ENCODE results near the gene SLC66A2. TPM values are rescaled to one million over a fixed set of nuclear protein-coding genes. Genes with fewer than 3 reads are reported as not detected.

SLC66A2 gene
- total RNA-seq, 2 donors from 2014 or later = 39.1 to 51.2 TPM

DNA sequence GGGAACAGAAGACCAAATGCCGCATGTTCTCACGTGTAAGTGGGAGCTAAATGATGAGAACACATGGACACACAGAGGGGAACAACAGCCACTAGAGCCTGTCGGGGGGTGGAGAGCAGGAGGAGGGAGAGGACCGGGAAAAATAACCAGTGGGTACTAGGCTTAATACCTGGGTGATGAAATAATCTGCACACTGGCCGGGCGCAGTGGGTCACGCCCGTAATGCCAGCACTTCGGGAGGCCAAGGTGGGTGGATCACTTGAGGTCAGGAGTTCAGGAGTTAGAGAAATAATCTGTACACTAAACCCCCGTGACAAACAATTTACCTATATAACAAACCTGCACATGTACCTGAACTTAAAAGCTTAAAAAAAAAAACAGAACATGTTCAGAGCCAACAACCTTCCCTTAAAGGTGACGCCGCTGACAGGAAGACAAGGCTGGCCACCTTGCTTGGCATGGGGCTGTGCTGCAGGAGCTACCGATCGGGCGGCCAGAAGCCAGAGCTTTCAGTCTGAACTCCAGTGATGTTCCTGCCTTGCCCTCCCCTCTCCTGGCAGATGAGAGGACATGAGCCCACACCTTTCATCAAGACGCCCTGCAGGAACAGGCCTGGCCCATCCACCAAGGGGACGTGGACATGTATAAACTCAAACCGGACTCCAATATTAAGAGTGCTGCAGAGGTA lies 11.2 kb downstream of the SLC66A2 start:
- no peak for DNase-seq (ENCODE audit: low spot score)
- Histone ChIP-seq H3K27me3 (replicated peaks; ENCODE audit: insufficient read depth) (no peaks in the 10 kb centered on the region), H3K4me3 (no peak overlapping the region), H3K9me3 (no peaks in the 10 kb centered on the region), H3K27ac (no peak overlapping the region), H3K36me3 (peaks cover 16% of the 10 kb centered on the region), H3K4me1 (ENCODE audit: control insufficient read depth in 1 of 2, low read depth in 2 of 2) (peaks cover 0 to 3% of the 10 kb centered on the region in 2 donors)
- TF ChIP-seq, protein P1, sequence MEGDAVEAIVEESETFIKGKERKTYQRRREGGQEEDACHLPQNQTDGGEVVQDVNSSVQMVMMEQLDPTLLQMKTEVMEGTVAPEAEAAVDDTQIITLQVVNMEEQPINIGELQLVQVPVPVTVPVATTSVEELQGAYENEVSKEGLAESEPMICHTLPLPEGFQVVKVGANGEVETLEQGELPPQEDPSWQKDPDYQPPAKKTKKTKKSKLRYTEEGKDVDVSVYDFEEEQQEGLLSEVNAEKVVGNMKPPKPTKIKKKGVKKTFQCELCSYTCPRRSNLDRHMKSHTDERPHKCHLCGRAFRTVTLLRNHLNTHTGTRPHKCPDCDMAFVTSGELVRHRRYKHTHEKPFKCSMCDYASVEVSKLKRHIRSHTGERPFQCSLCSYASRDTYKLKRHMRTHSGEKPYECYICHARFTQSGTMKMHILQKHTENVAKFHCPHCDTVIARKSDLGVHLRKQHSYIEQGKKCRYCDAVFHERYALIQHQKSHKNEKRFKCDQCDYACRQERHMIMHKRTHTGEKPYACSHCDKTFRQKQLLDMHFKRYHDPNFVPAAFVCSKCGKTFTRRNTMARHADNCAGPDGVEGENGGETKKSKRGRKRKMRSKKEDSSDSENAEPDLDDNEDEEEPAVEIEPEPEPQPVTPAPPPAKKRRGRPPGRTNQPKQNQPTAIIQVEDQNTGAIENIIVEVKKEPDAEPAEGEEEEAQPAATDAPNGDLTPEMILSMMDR (IDR thresholded peaks at IDR 0.05) = no peak
- no peak for ATAC-seq (ENCODE audit: insufficient number of reproducible peaks, low FRiP score, low read depth)

DNA sequence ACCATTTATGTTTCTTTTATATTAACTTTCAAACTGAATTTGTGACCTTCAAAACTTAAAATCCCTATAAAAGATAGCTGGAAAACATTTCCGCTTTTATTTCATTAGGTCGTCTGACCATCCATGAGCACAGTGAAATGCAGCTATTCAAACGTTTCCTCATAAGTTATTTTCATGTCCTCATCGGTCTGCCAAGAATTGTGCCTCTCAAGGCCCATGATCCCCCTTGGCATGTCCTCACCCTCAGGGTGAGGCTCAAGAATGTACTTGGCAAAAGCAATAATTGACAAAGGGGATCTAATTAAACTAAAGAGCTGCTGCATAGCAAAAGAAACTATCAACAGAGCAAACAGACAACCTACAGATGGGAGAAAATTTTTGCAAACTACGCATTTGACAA lies 12.4 kb downstream of the SLC66A2 start:
- Histone ChIP-seq H3K4me1 (ENCODE audit: control insufficient read depth in 1 of 2, low read depth in 2 of 2) (no peaks in the 10 kb centered on the region), H3K36me3 (peaks cover 16% of the 10 kb centered on the region), H3K27me3 (replicated peaks; ENCODE audit: insufficient read depth) (no peaks in the 10 kb centered on the region), H3K27ac (no peak overlapping the region), H3K9me3 (no peaks in the 10 kb centered on the region), H3K4me3 (no peak overlapping the region)
- TF ChIP-seq, protein P1 (IDR thresholded peaks at IDR 0.05) = no peak
- no peak for ATAC-seq (ENCODE audit: insufficient number of reproducible peaks, low FRiP score, low read depth)
- no peak for DNase-seq (ENCODE audit: low spot score)

DNA sequence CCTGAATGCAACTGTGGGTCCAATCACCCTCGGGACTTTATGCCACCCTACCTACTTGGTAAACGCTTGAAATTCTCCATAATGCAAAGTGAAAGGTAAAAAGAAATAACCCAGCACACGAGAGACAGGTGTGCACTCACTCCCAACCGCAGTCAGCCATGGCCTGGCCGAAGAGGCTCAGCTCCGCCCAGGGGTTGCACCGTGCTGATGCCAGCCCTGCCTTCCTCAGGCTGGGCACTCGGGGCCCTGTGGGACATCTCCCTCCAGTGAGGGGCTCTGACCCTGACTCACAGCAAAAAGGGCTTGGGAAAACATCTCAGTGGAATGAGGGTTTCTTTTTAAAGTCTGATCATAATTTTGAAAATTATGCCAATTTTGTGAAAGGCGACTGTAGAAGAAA lies 13.3 kb downstream of the SLC66A2 start:
- Histone ChIP-seq H3K27ac (no peak overlapping the region), H3K4me3 (no peak overlapping the region), H3K9me3 (peaks cover under 1% of the 10 kb centered on the region), H3K4me1 (ENCODE audit: control insufficient read depth in 1 of 2, low read depth in 2 of 2) (no peaks in the 10 kb centered on the region), H3K27me3 (replicated peaks; ENCODE audit: insufficient read depth) (no peaks in the 10 kb centered on the region), H3K36me3 (peaks cover 16% of the 10 kb centered on the region)
- ATAC-seq (ENCODE audit: insufficient number of reproducible peaks, low FRiP score, low read depth) (no peak), DNase-seq (ENCODE audit: low spot score) (no peak)
- TF ChIP-seq, protein P1 (IDR thresholded peaks at IDR 0.05) = no peak

DNA sequence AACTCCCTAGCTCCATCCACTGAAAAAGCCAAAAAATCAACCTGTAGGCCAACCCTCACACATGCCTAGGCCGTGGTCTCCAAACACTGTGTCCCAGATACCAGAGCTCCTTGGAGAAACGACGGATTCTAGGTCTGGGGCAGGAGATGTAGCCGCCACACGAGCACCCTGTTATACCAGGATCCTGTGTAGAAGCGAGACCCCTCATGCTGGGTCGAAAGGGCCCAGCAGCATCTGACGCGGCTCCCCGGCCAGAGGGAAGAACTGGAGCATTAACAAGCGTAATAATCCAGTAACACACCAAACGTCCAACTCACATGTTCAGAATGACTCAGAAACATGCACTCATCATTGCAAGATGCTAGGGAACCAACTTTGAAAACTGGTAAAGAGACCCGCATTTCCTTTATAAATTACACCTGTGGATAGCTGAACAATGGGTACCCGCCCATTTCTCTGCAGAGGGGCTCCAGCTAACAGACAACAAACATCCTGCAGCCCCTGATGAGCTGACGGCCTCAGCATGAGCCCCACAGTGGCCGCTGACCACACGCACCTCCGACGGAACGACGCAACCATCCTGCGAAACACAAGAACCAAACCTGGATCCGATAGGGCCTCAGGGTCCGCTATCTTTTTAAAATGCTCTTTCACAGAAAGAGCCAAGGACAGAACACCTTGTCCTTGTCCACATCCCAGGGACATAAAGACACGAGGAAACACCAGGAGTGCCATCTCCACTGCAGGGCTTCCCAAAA lies 14.2 kb downstream of the SLC66A2 start:
- H3K27ac ChIP-seq = no peak overlapping the region
- no peak overlapping the region for H3K4me3 ChIP-seq
- H3K27me3 ChIP-seq (replicated peaks; ENCODE audit: insufficient read depth) = no peaks in the 10 kb centered on the region
- peaks cover 13% of the 10 kb centered on the region for H3K36me3 ChIP-seq
- no peak for DNase-seq (ENCODE audit: low spot score)
- TF ChIP-seq, protein P1 (IDR thresholded peaks at IDR 0.05) = no peak
- H3K9me3 ChIP-seq = peaks cover 5% of the 10 kb centered on the region
- no peak for ATAC-seq (ENCODE audit: insufficient number of reproducible peaks, low FRiP score, low read depth)
- no peaks in the 10 kb centered on the region for H3K4me1 ChIP-seq (ENCODE audit: control insufficient read depth in 1 of 2, low read depth in 2 of 2)

DNA sequence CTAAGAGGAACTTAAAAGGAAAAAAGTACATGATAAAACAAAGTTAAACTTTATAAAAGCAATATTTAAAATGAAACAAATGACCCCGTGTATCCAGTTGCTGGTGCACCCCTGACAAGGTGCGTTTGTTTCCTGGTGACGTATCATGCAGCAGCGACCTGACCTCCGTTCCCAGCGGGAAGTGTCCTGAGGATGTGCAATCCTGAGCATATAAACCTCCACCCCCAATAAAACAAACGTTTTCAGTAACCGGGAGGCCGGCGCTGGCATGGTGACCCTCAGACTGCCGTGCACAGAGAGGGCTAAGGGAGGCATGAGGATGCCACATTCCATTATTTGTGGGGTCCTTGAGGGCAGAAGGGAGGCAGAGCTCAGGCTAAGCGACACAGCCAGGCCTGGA lies 14.8 kb downstream of the SLC66A2 start:
- ATAC-seq (ENCODE audit: insufficient number of reproducible peaks, low FRiP score, low read depth) = no peak
- Histone ChIP-seq H3K4me1 (ENCODE audit: control insufficient read depth in 1 of 2, low read depth in 2 of 2) (no peaks in the 10 kb centered on the region), H3K36me3 (peaks cover 8% of the 10 kb centered on the region), H3K27me3 (replicated peaks; ENCODE audit: insufficient read depth) (no peaks in the 10 kb centered on the region), H3K27ac (no peak overlapping the region), H3K4me3 (no peak overlapping the region), H3K9me3 (peaks cover 5% of the 10 kb centered on the region)
- TF ChIP-seq, protein P1 (IDR thresholded peaks at IDR 0.05) = no peak
- no peak for DNase-seq (ENCODE audit: low spot score)

Measured in thoracic aorta (tissue), 2 donors.